ENCODE measurements around the gene YIPF1.
A peak's percentile ranks its signal among the peaks of the same experiment; 100 is the strongest.
"Not testable (repeated sequence)": the region's sequence is repeated elsewhere in the genome, so short reads cannot be mapped to it uniquely, and the experiment has no call there.

YIPF1 gene

GRCh38 chr1:53838654-53838974 lies 51.0 kb downstream of the YIPF1 start:
- H3K9me3 Mint-ChIP-seq, result peaks cover 9% of the 10 kb centered on the region
- no peak for DNase-seq (ENCODE audit: low spot score)
- H3K36me3 Mint-ChIP-seq (ENCODE audit: low read depth), result peaks cover 11% of the 10 kb centered on the region
- peaks cover 25% of the 10 kb centered on the region for H3K4me1 Mint-ChIP-seq (ENCODE audit: low read depth)
- peak overlapping the region; percentile 99 for H3K4me3 Mint-ChIP-seq
- H3K27me3 Mint-ChIP-seq (ENCODE audit: low read depth), result peaks cover 2% of the 10 kb centered on the region
- H3K27ac Mint-ChIP-seq, result peak overlapping the region; percentile 95

DNA sequence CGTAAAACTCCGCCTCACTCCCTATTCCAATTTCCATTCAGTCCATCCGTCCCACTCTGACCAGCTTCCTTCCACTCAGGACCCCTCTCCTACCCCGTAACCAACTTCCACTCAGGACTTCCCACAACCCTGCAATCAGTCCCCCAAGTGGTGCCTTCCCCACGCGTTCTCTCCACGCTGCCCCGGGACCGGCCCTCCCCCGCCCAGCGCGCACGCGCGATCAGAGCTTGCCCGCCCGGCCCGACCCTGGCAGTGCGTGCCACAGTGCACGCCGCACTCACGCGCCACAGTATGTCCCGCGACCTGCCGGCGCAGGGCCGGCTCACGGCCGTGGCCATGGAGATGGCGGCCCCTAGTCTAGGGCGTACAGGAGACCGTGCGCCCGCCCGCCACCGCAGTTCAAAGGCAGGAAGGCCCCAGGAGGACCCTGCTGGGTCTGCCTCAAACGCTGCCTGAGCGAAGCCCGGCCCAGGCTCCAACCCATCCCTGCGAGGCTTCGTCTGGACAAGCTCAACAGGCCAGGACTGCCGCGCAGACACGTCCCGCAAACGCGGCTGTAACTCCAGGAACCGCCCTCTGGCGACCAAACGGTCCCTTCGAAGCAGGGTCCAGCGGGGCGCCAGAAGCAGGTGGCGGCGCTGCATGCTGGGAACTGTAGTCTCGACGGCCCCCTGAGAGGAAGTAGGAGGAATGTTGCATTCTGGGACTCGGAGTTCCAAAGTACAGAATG lies 51.5 kb downstream of the YIPF1 start, which contains the start of gene NDC1:
Gene NDC1, minus strand, starts transcription at position 373 of the 730 bp plus-strand sequence. Its CDS starts 35 bp downstream, at position 338.
- H3K4me3 Mint-ChIP-seq, result peak within 1 kb of the TSS; percentile 99
- peak; percentile 88 for DNase-seq (ENCODE audit: low spot score)
- peaks cover 25% of the 10 kb centered on the region for H3K4me1 Mint-ChIP-seq (ENCODE audit: low read depth)
- H3K27me3 Mint-ChIP-seq (ENCODE audit: low read depth), result peaks cover 2% of the 10 kb centered on the region
- peak within 1 kb of the TSS; percentile 95 for H3K27ac Mint-ChIP-seq
- H3K36me3 Mint-ChIP-seq (ENCODE audit: low read depth), result peaks cover 11% of the 10 kb centered on the region
- peaks cover 9% of the 10 kb centered on the region for H3K9me3 Mint-ChIP-seq

GRCh38 chr1:53837646-53837923 lies 52.0 kb downstream of the YIPF1 start:
- Mint-ChIP-seq H3K27me3 (ENCODE audit: low read depth) (peaks cover 2% of the 10 kb centered on the region), H3K27ac (peak overlapping the region; percentile 95), H3K9me3 (peaks cover 9% of the 10 kb centered on the region), H3K4me3 (peak overlapping the region; percentile 99), H3K4me1 (ENCODE audit: low read depth) (peaks cover 25% of the 10 kb centered on the region), H3K36me3 (ENCODE audit: low read depth) (peaks cover 15% of the 10 kb centered on the region)
- DNase-seq (ENCODE audit: low spot score), result no peak

DNA sequence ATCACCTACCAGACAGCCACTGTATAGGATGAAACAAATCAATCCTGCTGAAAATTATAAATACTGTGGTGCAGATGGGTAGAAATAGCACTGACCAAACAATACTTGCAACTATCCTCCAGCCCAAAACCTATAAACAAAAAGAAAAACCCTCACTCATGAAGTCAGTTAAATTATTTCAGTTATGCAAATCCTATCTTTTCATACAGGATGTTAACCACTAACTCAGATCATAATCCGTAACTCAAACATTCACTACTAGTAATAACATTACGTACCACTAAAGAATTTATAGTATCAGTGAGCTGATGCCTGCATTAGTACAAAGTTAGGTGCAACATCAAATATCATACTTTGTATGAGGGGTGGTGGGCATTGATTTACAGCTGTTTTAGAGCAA lies 54.1 kb downstream of the YIPF1 start:
- Mint-ChIP-seq H3K36me3 (ENCODE audit: low read depth) (peaks cover 22% of the 10 kb centered on the region), H3K27ac (no peak overlapping the region), H3K27me3 (ENCODE audit: low read depth) (no peaks in the 10 kb centered on the region), H3K4me1 (ENCODE audit: low read depth) (peaks cover 25% of the 10 kb centered on the region), H3K4me3 (no peak overlapping the region), H3K9me3 (no peaks in the 10 kb centered on the region)
- DNase-seq (ENCODE audit: low spot score), result no peak

- no peak overlapping the region for H3K27ac Mint-ChIP-seq
- no peak for DNase-seq (ENCODE audit: low spot score)
Observed at GRCh38 chr1:53834776-53835175, 54.8 kb downstream of the YIPF1 start.

DNA sequence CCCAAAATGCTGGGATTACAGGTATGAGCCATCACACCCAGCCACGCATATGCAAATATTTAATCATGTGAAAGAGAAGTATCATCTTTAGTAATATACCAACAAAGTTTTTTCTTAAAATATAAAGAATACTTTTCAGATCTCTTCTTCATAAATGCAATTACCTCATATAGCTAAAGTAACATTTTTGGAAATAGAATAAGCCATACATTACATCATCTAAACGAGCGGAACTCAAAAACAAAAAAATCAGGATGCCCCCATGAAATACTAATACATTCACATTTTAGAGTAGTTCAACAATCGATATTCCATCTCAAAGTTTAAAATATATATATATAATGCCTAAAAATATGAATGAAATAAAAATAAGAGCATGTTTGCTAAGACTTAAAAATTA lies 56.2 kb downstream of the YIPF1 start:
- H3K27me3 Mint-ChIP-seq (ENCODE audit: low read depth), result no peaks in the 10 kb centered on the region
- H3K4me1 Mint-ChIP-seq (ENCODE audit: low read depth), result peaks cover 17% of the 10 kb centered on the region
- DNase-seq (ENCODE audit: low spot score), result no peak
- H3K36me3 Mint-ChIP-seq (ENCODE audit: low read depth), result peaks cover 31% of the 10 kb centered on the region
- no peak overlapping the region for H3K27ac Mint-ChIP-seq
- no peak overlapping the region for H3K4me3 Mint-ChIP-seq
- H3K9me3 Mint-ChIP-seq, result no peaks in the 10 kb centered on the region

More at GRCh38 chr1:53834776-53835175, 54.8 kb downstream of the YIPF1 start:
- no peak overlapping the region for H3K4me3 Mint-ChIP-seq
- H3K27me3 Mint-ChIP-seq (ENCODE audit: low read depth), result no peaks in the 10 kb centered on the region
- H3K9me3 Mint-ChIP-seq, result no peaks in the 10 kb centered on the region
- peaks cover 25% of the 10 kb centered on the region for H3K36me3 Mint-ChIP-seq (ENCODE audit: low read depth)
- H3K4me1 Mint-ChIP-seq (ENCODE audit: low read depth), result peaks cover 25% of the 10 kb centered on the region

DNA sequence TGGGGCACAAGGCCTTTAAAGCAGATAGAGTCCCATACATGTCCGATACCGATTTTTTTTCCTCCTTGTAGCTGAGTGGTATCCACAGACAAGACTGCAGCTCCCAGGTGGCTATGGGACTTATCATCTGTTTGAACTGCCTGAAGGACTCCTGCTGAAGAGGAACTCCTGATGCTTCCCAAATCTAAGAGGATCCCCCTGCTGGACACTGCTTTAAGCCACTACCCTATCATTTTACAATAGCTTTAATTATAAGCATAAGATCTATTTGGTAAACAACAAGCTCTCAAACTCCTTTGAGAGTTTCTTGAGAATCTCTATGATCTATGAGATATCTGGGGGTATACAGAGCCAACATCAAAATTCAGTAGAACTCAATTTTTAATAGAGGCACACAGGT lies 63.2 kb downstream of the YIPF1 start:
- H3K27ac Mint-ChIP-seq, result no peak overlapping the region
- no peak overlapping the region for H3K4me3 Mint-ChIP-seq
- H3K27me3 Mint-ChIP-seq (ENCODE audit: low read depth), result no peaks in the 10 kb centered on the region
- H3K4me1 Mint-ChIP-seq (ENCODE audit: low read depth), result peaks cover 2% of the 10 kb centered on the region
- H3K9me3 Mint-ChIP-seq, result no peaks in the 10 kb centered on the region
- peaks cover 34% of the 10 kb centered on the region for H3K36me3 Mint-ChIP-seq (ENCODE audit: low read depth)
- DNase-seq (ENCODE audit: low spot score), result no peak

DNA sequence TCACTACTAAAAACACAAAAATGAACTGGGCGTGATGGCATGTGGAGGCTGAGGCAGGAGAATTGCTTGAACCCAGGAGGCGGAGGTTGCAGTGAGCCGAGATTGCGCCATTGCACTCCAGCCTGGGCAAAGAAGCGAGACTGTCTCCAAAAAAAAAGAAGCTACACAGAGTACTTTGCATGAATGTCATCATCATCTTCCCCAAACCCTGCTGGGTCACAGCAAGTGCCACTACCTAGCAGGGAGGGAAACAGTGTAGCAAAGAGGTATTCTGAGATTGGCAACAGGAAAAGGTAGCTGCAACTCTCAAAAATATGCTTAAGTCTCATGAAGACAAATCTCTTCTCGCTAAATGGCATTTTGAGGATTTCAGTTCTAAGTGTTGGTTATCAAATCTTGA lies 64.3 kb downstream of the YIPF1 start:
- DNase-seq (ENCODE audit: low spot score), result no peak
- Mint-ChIP-seq H3K9me3 (no peaks in the 10 kb centered on the region), H3K27me3 (ENCODE audit: low read depth) (no peaks in the 10 kb centered on the region), H3K27ac (no peak overlapping the region), H3K36me3 (ENCODE audit: low read depth) (peaks cover 34% of the 10 kb centered on the region), H3K4me1 (ENCODE audit: low read depth) (peaks cover 2% of the 10 kb centered on the region), H3K4me3 (no peak overlapping the region)

- no peak overlapping the region for H3K27ac Mint-ChIP-seq
- H3K4me1 Mint-ChIP-seq (ENCODE audit: low read depth), result peaks cover 4% of the 10 kb centered on the region
- DNase-seq (ENCODE audit: low spot score), result no peak
- no peaks in the 10 kb centered on the region for H3K27me3 Mint-ChIP-seq (ENCODE audit: low read depth)
- no peak overlapping the region for H3K4me3 Mint-ChIP-seq
- peaks cover 46% of the 10 kb centered on the region for H3K36me3 Mint-ChIP-seq (ENCODE audit: low read depth)
- H3K9me3 Mint-ChIP-seq, result no peaks in the 10 kb centered on the region
Observed at GRCh38 chr1:53822931-53823330, 66.7 kb downstream of the YIPF1 start.

- H3K27me3 Mint-ChIP-seq (ENCODE audit: low read depth), result no peaks in the 10 kb centered on the region
Observed at GRCh38 chr1:53821380-53821779, 68.2 kb downstream of the YIPF1 start.

DNA sequence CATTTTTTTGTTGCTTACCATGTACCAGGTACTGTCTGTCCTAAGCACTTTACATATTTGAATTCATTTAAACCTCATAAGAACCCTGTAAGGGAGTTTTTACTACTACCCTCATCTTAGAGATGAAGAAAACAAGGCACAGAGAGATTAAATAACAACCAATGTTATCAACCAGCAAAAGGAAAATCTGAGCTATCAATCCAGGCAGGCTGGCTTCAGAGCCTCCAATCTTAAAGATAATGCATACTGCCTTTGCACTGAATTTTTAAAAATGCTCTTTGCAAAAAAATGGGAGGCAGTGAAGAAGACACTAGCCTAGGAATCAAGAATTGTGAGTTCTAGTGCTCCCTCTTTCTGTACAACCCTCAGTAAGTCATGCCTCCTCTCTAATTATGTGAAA lies 70.2 kb downstream of the YIPF1 start:
- Mint-ChIP-seq H3K4me1 (ENCODE audit: low read depth) (peaks cover 25% of the 10 kb centered on the region), H3K4me3 (no peak overlapping the region), H3K27me3 (ENCODE audit: low read depth) (no peaks in the 10 kb centered on the region), H3K27ac (no peak overlapping the region), H3K9me3 (no peaks in the 10 kb centered on the region), H3K36me3 (ENCODE audit: low read depth) (peaks cover 60% of the 10 kb centered on the region)
- DNase-seq (ENCODE audit: low spot score), result no peak

More at GRCh38 chr1:53821380-53821779, 68.2 kb downstream of the YIPF1 start:
- Mint-ChIP-seq H3K4me3 (no peak overlapping the region), H3K4me1 (ENCODE audit: low read depth) (peaks cover 11% of the 10 kb centered on the region), H3K9me3 (no peaks in the 10 kb centered on the region), H3K36me3 (ENCODE audit: low read depth) (peaks cover 53% of the 10 kb centered on the region), H3K27ac (no peak overlapping the region)
- no peak for DNase-seq (ENCODE audit: low spot score)

DNA sequence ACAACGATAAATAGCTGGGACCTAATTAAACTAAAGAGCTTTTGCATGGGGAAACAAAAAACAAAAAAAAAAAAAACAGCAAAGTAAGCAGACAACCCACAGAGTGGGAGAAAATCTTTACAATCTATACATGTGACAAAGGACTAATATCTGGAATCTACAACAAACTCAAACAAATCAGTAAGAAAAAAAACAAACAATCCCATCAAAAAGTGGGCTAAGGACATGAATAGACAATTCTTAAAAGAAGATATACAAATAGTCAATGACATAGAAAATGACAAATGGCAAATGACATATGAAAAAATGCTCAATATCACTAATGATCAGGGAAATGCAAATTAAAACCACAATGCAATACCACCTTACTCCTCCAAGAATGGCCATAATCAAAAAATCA lies 73.0 kb downstream of the YIPF1 start:
- H3K36me3 Mint-ChIP-seq (ENCODE audit: low read depth), result peaks cover 79% of the 10 kb centered on the region
- DNase-seq (ENCODE audit: low spot score); H3K27me3 Mint-ChIP-seq (ENCODE audit: low read depth); H3K9me3 Mint-ChIP-seq; H3K4me3 Mint-ChIP-seq; H3K27ac Mint-ChIP-seq: not testable (repeated sequence)
- H3K4me1 Mint-ChIP-seq (ENCODE audit: low read depth), result peaks cover 32% of the 10 kb centered on the region

DNA sequence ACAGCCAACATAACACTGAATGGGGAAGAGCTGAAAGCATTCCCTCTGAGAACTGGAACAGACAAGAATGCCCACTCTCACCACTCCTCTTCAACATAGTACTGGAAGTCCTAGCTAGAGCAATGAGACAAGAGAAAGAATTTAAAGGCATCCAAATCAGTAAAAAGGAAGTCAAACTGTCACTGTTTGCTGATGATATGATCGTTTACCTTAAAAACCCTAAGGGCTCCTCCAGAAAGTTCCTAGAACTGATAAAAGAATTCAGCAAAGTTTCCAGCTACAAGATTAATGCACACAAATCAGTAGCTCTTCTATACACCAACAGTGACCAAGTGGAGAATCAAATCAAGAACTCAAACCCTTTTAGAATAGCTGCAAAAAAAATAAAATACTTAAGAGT lies 74.1 kb downstream of the YIPF1 start:
- H3K27me3 Mint-ChIP-seq (ENCODE audit: low read depth); DNase-seq (ENCODE audit: low spot score); H3K9me3 Mint-ChIP-seq; H3K4me3 Mint-ChIP-seq; H3K27ac Mint-ChIP-seq: not testable (repeated sequence)
- peaks cover 35% of the 10 kb centered on the region for H3K4me1 Mint-ChIP-seq (ENCODE audit: low read depth)
- peaks cover 83% of the 10 kb centered on the region for H3K36me3 Mint-ChIP-seq (ENCODE audit: low read depth)

DNA sequence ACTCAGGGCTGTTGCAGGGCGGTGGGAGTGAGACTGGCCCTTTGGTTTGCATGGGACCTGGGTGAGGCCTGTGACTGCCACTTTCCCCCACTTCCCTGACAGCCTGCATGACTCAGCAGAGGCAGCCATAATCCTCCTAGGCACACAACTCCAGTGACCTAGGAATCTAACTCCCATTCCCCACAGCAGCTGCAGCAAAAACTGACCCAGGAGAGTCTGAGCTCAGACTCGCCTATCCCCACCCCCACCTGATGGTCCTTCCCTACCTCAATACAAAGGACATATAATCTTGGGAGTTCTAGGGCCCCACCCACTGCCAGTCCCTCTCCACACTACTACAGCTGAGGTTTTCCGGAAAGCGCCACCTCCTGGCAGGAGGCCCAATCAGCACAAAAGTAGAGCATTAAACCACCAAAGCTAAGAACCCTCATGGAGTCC lies 78.2 kb downstream of the YIPF1 start:
- H3K4me3 Mint-ChIP-seq, result no peak overlapping the region
- DNase-seq (ENCODE audit: low spot score), result no peak
- H3K4me1 Mint-ChIP-seq (ENCODE audit: low read depth), result peaks cover 27% of the 10 kb centered on the region
- no peaks in the 10 kb centered on the region for H3K9me3 Mint-ChIP-seq
- no peaks in the 10 kb centered on the region for H3K27me3 Mint-ChIP-seq (ENCODE audit: low read depth)
- peaks cover 65% of the 10 kb centered on the region for H3K36me3 Mint-ChIP-seq (ENCODE audit: low read depth)
- H3K27ac Mint-ChIP-seq, result no peak overlapping the region

DNA sequence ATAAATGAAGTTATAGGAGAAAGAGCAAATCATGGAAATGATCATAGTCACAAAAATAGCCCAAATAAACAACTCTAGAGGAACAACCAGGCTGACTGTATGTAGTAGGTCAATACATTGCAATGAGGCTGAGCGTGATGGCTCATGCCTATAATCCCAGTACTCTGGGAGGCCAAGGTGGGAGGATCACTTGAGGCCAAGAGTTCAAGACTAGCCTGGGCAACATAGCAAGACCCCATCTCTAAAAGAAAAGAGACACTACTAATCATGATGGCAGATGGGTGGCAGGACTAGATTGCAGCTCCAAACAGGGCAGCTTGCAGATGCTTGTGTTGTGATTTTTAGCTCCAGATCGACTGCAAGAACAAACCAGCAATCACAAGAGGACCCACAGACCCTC lies 79.1 kb downstream of the YIPF1 start:
- Mint-ChIP-seq H3K27me3 (ENCODE audit: low read depth) (no peaks in the 10 kb centered on the region), H3K9me3 (no peaks in the 10 kb centered on the region), H3K36me3 (ENCODE audit: low read depth) (peaks cover 58% of the 10 kb centered on the region), H3K4me1 (ENCODE audit: low read depth) (peaks cover 21% of the 10 kb centered on the region), H3K4me3 (no peak overlapping the region), H3K27ac (peak overlapping the region; percentile 22)
- no peak for DNase-seq (ENCODE audit: low spot score)
